GM12892 (cell line): ENCODE results near the gene ITIH6.

Source experiments
- POLR2A ChIP-seq: IDR thresholded peaks from 2 replicates; pipeline ENCODE4 v1.6.1; 2011; ENCODE audit warnings: low read depth, low read length, control low read depth
- POLR2AphosphoS5 ChIP-seq: IDR thresholded peaks from 2 replicates; pipeline ENCODE4 v1.6.1; 2011; ENCODE audit warnings: low read depth, low read length, control low read depth
- TAF1 ChIP-seq: IDR thresholded peaks from 2 replicates; pipeline ENCODE4 v1.6.1; 2011; ENCODE audit warnings: low read depth, mild to moderate bottlenecking, control low read depth, low read length, borderline replicate concordance

DNA sequence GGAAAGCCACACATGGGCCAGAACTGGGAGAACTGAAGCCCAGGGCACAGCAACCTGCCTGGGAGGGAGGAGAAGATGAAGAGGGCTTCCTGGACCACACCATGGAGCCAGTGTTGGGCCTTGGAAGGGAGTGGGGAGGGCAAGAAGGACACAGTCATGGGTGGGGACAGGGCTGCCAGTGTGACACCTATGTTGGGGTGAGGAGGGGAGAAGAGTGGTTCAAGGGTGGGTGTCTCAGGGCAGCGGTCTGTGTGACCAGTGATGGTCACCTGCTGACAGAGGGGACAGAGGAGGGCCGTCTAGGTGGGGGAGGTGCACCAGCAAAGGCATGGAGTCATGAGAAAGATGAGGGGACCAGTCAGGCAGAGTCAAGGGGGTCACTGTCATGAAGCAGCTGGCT is 23.3 kb upstream of the ITIH6 start:
- TF ChIP-seq POLR2A (no peak), POLR2AphosphoS5 (no peak), TAF1 (no peak)
